Epithelial cell of esophagus (primary cell): Measurements from ENCODE around the gene RUSF1.
A peak's percentile ranks its signal among the peaks of the same experiment; 100 is the strongest.
"Not testable (repeated sequence)": the region's sequence is repeated elsewhere in the genome, so short reads cannot be mapped to it uniquely, and the experiment has no call there.

Experiments used
- DNase-seq: peaks from one replicate; pipeline ENCODE4 v3.0.0; 2010; ENCODE audit warnings: low read depth
- H3K4me3 ChIP-seq: 2 replicates; pipeline ENCODE4 v1.5.1; 2011; ENCODE audit warnings: mild to moderate bottlenecking, low read length, control low read depth
- TF ChIP-seq, protein P1 (sequence below): IDR thresholded peaks from 2 replicates; pipeline ENCODE4 v1.5.1; 2011; ENCODE audit warnings: low read depth, mild to moderate bottlenecking, low read length, control low read depth, inconsistent platforms; ENCODE audit not compliant: insufficient read depth; ENCODE audit errors: missing control alignments

Gene RUSF1

GRCh38 chr16:31455601-31456314 lies 52.4 kb downstream of the RUSF1 start:
- DNase-seq: peak; percentile 32
- TF ChIP-seq, protein P1, sequence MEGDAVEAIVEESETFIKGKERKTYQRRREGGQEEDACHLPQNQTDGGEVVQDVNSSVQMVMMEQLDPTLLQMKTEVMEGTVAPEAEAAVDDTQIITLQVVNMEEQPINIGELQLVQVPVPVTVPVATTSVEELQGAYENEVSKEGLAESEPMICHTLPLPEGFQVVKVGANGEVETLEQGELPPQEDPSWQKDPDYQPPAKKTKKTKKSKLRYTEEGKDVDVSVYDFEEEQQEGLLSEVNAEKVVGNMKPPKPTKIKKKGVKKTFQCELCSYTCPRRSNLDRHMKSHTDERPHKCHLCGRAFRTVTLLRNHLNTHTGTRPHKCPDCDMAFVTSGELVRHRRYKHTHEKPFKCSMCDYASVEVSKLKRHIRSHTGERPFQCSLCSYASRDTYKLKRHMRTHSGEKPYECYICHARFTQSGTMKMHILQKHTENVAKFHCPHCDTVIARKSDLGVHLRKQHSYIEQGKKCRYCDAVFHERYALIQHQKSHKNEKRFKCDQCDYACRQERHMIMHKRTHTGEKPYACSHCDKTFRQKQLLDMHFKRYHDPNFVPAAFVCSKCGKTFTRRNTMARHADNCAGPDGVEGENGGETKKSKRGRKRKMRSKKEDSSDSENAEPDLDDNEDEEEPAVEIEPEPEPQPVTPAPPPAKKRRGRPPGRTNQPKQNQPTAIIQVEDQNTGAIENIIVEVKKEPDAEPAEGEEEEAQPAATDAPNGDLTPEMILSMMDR: peak; percentile 43
- no peak overlapping the region for H3K4me3 ChIP-seq

DNA sequence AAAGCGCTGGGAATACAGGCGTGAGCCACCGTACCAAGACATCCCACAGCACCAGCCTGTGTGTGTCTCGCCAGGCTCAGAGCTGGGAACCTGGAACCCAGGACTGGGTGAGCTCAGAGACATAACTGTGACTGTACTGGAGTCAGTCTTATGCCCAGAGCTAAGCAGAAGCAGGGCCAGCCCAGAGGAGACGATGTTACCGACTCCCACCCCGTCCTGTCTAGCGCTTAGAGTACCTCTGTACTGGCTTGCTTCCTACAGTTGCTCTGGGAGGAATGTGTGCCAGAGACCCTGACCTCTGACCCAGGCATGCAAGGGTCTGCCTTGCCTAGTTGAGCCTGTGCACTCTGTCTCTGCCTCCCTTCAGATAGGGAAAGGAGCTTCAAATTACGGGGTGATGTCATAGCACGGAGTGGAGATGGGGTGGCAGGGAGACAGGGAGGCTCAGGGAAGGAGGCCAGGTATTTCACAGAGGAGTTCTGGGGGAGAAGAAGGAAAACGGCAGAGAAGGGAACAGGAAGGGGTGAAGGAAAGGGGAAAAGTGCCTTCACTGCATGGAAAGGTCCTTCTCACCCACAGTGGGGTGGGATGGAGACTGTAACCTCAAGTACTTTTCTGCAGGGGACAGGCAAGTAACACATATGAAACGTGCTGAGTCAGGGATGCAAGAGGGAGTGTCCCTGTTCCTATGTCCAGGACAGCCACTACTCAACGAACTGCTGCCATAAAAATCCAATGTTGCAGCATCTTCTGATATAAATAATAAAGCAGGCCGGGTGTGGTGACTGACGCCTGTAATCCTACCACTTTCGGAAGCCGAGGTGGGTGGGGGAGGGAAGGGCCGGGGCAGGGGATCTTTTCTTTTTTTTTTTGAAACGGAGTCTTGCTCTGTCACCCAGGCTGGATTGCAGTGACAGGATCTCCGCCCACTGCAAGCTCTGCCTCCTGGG lies 54.7 kb downstream of the RUSF1 start:
- peak; percentile 93 for DNase-seq
- H3K4me3 ChIP-seq: peak overlapping the region; percentile 7
- TF ChIP-seq, protein P1: no peak

DNA sequence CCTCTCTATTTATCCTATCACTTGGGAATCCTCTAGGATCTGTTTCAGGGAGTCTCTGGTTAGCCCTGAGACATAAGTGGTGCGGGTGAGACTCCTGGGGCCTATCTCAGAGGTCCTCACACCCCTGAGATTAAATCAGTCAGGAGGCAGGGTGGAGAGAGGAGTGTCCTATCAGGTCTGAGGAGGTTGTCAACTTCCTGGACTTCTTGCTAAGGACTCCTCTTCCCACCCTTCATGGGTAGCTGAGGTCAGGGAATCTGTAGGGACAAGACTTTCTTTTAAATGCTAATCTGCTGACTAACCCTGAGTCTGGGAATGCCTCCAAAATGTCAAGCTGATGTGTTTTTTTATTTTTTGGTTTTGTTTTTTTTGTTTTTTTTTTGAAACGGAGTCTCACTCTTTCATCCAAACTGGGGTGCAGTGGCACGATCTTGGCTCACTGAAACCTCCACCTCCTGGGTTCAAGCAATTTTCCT lies 55.5 kb downstream of the RUSF1 start:
- TF ChIP-seq, protein P1: no peak
- DNase-seq: peak; percentile 90
- no peak overlapping the region for H3K4me3 ChIP-seq

- TF ChIP-seq, protein P1: peak; percentile 91
- H3K4me3 ChIP-seq: no peak overlapping the region
- peak; percentile 86 for DNase-seq
These were observed 56.4 kb downstream of the RUSF1 start for GRCh38 chr16:31451681-31452351.

GRCh38 chr16:31451201-31451600 lies 57.0 kb downstream of the RUSF1 start:
- no peak for DNase-seq
- TF ChIP-seq, protein P1: no peak
- H3K4me3 ChIP-seq: no peak overlapping the region

DNA sequence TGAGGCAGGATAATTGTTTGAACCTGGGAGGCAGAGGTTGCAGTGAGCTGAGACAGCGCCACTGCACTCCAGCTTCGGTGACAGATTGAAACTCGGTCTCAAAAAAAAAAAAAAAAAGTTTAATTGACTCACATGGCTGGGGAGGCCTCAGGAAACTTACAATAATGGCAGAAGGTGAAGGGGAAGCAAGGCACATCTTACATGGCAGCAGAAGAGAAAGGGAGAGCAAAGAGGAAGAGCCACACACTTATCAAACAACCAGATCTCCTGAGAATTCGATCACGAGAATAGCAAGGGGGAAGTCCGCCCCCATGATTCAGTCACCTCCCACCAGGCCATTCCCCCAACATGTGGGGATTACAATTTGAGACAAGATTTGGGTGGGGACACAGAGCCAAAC lies 62.3 kb downstream of the RUSF1 start:
- H3K4me3 ChIP-seq, DNase-seq: not testable (repeated sequence)

GRCh38 chr16:31441956-31442355 lies 66.2 kb downstream of the RUSF1 start:
- H3K4me3 ChIP-seq: peak overlapping the region; percentile 62
- DNase-seq: no peak
- TF ChIP-seq, protein P1: no peak
